ENCODE measurements around the gene RPL29. TPM values are rescaled to one million over a fixed set of nuclear protein-coding genes. Genes with fewer than 3 reads are reported as not detected.

The RPL29 gene
- total and polyA plus RNA-seq, 5 donors from 2014 or later: 1,128 to 1,661 (median 1,243) TPM

DNA sequence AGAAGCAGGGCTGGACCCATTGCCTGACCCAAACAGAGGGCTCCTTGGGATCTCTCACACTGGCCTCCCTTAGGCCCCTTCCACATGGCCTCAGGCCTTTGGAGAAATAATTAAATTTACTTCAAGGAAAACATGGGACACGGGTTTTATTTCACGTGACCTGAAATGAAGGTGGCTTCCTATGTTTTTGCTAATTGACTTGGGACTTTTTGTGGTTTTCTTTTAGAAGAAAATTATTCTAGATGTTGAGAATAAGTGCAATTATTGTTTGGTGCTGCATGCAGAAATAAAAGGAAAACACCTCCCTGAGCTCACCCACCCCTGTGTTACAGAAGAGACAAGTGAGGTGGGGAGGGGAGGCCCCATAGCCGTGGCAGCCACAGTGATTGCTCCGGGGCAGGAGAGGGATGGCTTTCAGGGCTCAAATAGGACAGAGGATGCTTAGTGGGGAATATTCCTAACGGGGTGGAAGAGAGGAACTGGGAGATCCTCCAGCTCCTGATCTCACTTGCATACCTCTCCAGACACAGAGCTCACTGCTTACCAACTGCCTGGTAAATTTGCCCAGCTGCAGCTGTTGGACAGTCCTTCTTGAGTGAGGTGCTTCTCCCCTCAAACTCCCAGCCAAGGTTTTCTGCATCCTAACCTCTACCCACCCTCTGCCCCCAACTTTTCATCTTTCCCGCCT is 29.2 kb upstream of the RPL29 start:
- Histone ChIP-seq H3K4me1 (ENCODE audit: control insufficient read depth, insufficient read depth, low read length, poor library complexity, severe bottlenecking) (no peaks in the 10 kb centered on the region), H3K27ac (ENCODE audit: insufficient read depth, low read length, poor library complexity, severe bottlenecking) (no peak overlapping the region), H3K4me3 (ENCODE audit: low read depth, low read length) (no peak overlapping the region), H3K36me3 (ENCODE audit: control insufficient read depth, insufficient read depth, low read length) (no peaks in the 10 kb centered on the region), H3K9me3 (ENCODE audit: control insufficient read depth in 2 of 2, low read length in 2 of 2) (no peaks in the 10 kb centered on the region), H3K27me3 (ENCODE audit: control insufficient read depth, insufficient read depth, low read length) (no peaks in the 10 kb centered on the region)
- Mint-ChIP-seq H3K27me3 (peaks cover 15% of the 10 kb centered on the region), H3K36me3 (no peaks in the 10 kb centered on the region), H3K9me3 (no peaks in the 10 kb centered on the region), H3K27ac (peak overlapping the region in 2 of 3 donors; percentile 15 to 69), H3K4me1 (peaks cover 0 to 12% (median 4%) of the 10 kb centered on the region in 4 donors), H3K4me3 (no peak overlapping the region)
- DNase-seq: peak in 1 of 3 donors; percentile 11
- no peak for ATAC-seq (ENCODE audit: low read depth in 2 of 2)

DNA sequence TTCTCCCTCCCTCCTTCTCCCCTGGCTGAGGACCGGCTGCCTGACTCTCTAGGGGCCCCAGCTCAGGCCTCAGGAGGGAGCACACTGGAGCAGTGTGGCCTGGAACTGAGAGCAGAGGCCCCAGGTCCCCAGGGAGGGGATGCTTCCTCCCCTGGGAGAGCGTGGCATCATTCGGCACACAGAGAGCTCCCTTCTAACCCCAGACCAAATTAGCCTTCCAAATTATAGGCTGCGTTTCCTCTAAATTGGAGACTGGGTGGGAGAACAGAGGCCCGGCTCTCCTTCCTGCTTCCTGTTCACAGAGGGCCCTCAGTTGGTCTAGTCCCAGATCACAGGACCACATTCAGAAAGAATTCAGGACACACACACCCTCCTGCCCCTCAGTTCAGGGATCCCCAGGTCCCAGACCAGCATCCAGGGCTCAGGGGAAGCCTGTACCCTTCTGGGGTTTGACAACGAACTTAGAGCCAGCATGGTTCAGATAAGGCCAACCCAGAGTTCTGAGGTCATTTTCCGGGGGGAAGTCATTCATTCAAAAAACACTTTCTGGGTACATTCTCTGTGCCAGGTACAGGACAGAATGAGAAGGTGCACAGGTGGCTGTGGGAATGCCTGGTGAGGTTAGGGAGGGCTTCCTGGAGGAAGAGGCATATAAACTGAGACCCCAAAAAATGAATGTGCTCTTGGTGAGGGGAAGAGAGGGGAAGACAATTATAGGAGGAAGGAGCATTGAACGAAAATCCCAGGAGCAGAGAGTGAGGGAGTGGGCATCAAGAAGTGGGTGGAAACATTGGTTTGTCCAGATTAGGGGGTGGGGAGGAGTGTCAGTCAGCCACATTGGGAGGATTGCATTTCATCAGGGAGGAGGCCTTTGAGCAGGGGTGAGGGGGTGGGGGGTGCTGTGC is 28.4 kb upstream of the RPL29 start:
- Histone ChIP-seq H3K27me3 (ENCODE audit: control insufficient read depth, insufficient read depth, low read length) (no peaks in the 10 kb centered on the region), H3K4me1 (ENCODE audit: control insufficient read depth, insufficient read depth, low read length, poor library complexity, severe bottlenecking) (no peaks in the 10 kb centered on the region), H3K27ac (ENCODE audit: insufficient read depth, low read length, poor library complexity, severe bottlenecking) (no peak overlapping the region), H3K9me3 (ENCODE audit: control insufficient read depth in 2 of 2, low read length in 2 of 2) (no peaks in the 10 kb centered on the region), H3K36me3 (ENCODE audit: control insufficient read depth, insufficient read depth, low read length) (no peaks in the 10 kb centered on the region), H3K4me3 (ENCODE audit: low read depth, low read length) (no peak overlapping the region)
- ATAC-seq (ENCODE audit: low read depth in 2 of 2) (no peak), DNase-seq (no peak)
- Mint-ChIP-seq H3K9me3 (no peaks in the 10 kb centered on the region), H3K36me3 (no peaks in the 10 kb centered on the region), H3K27me3 (peaks cover 8% of the 10 kb centered on the region), H3K4me3 (peak overlapping the region in 1 of 4 donors; percentile 47), H3K4me1 (peaks cover 0 to 12% (median 4%) of the 10 kb centered on the region in 4 donors), H3K27ac (peak overlapping the region in 1 of 3 donors; percentile 43)

DNA sequence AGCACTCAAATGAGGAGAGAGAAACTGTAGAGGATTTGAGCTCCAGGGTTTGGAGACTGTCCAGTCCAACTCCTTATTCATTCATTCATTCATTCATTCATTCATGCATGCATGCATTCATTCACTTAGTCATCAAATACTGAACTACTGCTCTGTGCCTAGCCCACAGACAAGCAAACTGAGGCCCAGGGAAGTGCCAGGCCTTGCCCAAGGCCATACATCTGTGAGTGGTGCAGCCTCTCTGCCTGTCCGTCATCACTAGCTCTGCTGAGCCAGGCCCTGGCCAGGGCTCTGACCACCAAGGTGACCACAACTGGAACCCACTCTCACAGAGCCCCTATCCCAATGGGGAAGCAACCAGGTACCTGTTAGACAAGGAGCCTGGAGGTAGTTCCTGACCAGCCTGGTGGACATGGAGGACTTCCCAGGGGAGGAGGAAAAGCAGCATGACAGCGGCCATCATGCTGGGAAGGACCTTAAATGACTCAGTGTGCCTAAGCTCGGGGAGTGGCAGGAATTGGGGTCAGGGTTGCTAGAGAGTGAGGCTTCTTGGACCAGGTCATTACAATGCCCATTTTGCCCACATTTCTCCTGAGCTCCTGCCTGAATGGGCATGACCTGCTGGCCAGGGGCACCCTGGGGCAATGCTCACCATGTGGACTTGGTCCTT is 27.5 kb upstream of the RPL29 start:
- ATAC-seq (ENCODE audit: low read depth in 2 of 2): no peak
- peak overlapping the region in 1 of 3 donors; percentile 31 for H3K27ac Mint-ChIP-seq

DNA sequence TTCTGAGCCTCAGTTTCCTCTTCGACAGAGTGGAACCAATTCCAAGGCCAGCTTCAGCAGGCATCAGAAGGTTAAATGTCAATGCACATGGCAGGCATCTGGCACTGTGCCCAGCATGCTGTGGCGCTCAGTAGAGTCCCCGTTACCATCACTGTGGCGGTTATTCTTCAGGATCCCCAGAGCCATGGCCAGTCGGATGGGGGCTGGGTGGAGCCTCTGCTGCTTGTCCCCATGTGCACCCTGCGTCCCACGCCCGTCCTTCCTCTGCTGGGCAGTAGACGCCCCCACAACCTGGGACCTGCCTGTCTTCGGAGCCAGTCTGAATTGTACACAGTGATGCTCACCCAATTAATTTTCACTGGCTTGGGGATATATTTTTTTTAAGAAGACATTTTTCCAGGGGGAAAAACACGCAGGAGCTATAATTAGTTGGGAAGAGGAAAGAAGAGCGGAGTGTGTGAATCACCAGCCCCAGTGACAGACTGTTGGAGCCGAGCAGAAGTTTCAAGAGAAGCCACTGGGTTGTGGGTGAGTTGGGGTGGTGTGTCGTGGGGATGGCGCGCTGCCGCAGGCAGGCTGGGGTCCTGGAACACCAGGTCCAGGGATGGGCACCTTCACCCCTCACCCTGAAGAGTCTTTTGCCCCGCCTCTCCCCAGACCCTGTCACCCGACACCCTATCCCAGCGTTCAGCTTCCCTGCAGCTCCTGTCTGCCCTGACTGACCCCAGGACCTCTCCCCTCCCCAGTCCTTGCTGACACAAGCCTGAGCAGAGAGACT is 26.8 kb upstream of the RPL29 start:
- Histone ChIP-seq H3K36me3 (ENCODE audit: control insufficient read depth, insufficient read depth, low read length) (no peaks in the 10 kb centered on the region), H3K27ac (ENCODE audit: insufficient read depth, low read length, poor library complexity, severe bottlenecking) (no peak overlapping the region), H3K4me3 (ENCODE audit: low read depth, low read length) (no peak overlapping the region), H3K4me1 (ENCODE audit: control insufficient read depth, insufficient read depth, low read length, poor library complexity, severe bottlenecking) (no peaks in the 10 kb centered on the region), H3K27me3 (ENCODE audit: control insufficient read depth, insufficient read depth, low read length) (no peaks in the 10 kb centered on the region), H3K9me3 (ENCODE audit: control insufficient read depth in 2 of 2, low read length in 2 of 2) (no peaks in the 10 kb centered on the region)
- H3K27ac Mint-ChIP-seq: peak overlapping the region in 1 of 3 donors; percentile 31
- no peak for ATAC-seq (ENCODE audit: low read depth in 2 of 2)
- H3K27me3 Mint-ChIP-seq: peaks cover 8% of the 10 kb centered on the region
- no peak for DNase-seq
- peaks cover 0 to 12% (median 4%) of the 10 kb centered on the region in 4 donors for H3K4me1 Mint-ChIP-seq
- no peaks in the 10 kb centered on the region for H3K36me3 Mint-ChIP-seq
- no peak overlapping the region for H3K4me3 Mint-ChIP-seq
- H3K9me3 Mint-ChIP-seq: no peaks in the 10 kb centered on the region

More for the DNA sequence above, 27.5 kb upstream of the RPL29 start:
- Mint-ChIP-seq H3K4me1 (peaks cover 0 to 12% (median 4%) of the 10 kb centered on the region in 4 donors), H3K4me3 (no peak overlapping the region), H3K9me3 (no peaks in the 10 kb centered on the region), H3K27me3 (peaks cover 8% of the 10 kb centered on the region), H3K36me3 (no peaks in the 10 kb centered on the region)
- no peak overlapping the region for H3K27ac ChIP-seq (ENCODE audit: insufficient read depth, low read length, poor library complexity, severe bottlenecking)
- no peak overlapping the region for H3K4me3 ChIP-seq (ENCODE audit: low read depth, low read length)
- H3K27me3 ChIP-seq (ENCODE audit: control insufficient read depth, insufficient read depth, low read length): no peaks in the 10 kb centered on the region
- no peak for DNase-seq
- H3K4me1 ChIP-seq (ENCODE audit: control insufficient read depth, insufficient read depth, low read length, poor library complexity, severe bottlenecking): no peaks in the 10 kb centered on the region
- no peaks in the 10 kb centered on the region for H3K36me3 ChIP-seq (ENCODE audit: control insufficient read depth, insufficient read depth, low read length)
- H3K9me3 ChIP-seq (ENCODE audit: control insufficient read depth in 2 of 2, low read length in 2 of 2): no peaks in the 10 kb centered on the region

DNA sequence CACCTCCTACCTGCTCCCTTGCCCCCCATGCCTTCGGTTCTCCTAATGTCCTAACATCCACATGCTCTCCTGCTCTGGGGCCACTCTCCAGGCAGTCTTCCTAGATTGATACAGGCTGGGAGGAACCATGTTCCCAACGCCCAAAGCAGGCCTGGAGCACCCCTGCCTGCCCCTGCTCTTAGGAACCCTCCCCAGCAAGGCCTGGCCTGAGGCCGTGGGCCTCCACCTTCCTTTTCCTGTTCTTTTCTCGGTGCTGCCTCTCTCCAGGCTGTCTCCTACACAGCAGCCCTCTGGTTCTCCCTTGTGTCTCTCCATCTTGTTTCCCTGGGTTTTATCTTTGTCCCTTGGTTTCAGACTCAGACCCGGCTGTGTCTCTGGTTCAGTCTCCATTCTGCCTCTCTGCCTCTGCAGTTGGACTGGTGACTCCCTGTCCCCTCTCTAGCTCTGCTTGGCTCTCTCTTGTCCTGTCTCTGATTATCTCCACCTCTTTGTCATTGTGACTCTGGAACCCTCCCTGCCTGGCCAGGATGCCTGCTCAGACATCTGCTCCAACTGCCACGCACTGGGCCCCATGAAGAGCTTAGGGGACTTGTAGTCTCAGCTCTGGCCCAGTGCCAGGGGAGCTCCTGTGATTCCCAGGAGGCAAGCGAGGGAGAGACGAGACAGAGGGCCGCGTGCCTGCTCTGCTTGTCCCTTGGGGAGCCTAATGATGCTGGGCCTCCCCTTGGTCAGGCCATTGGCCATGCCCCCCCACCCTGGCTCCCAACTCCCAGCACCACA is 26.0 kb upstream of the RPL29 start:
- H3K27ac Mint-ChIP-seq: peak overlapping the region in 1 of 3 donors; percentile 62

DNA sequence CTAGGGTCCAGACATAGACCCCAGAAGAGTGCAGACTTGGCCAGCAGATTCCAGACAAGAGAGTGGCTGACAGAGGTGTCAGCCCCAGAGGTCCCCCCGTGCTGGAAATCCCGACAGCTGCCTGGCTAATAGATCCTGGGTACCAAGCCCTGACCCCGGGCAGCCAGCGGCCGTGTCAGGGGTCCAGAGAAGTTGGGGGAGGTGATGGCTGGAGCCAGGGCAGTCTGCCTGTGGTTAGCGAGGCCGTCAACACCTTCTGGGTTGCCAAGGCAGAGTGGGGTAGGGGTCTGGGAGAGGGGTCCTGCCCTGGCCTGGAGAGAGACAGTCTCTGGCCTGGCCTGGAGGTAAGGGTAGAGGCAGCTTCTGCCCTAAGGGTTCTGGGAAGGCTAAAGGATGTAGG is 25.1 kb upstream of the RPL29 start:
- Mint-ChIP-seq H3K9me3 (no peaks in the 10 kb centered on the region), H3K27me3 (peaks cover 1% of the 10 kb centered on the region), H3K4me1 (peaks cover 0 to 7% (median 1%) of the 10 kb centered on the region in 4 donors), H3K27ac (no peak overlapping the region), H3K4me3 (no peak overlapping the region), H3K36me3 (no peaks in the 10 kb centered on the region)
- Histone ChIP-seq H3K36me3 (ENCODE audit: control insufficient read depth, insufficient read depth, low read length) (no peaks in the 10 kb centered on the region), H3K27me3 (ENCODE audit: control insufficient read depth, insufficient read depth, low read length) (no peaks in the 10 kb centered on the region), H3K27ac (ENCODE audit: insufficient read depth, low read length, poor library complexity, severe bottlenecking) (no peak overlapping the region), H3K9me3 (ENCODE audit: control insufficient read depth in 2 of 2, low read length in 2 of 2) (no peaks in the 10 kb centered on the region), H3K4me1 (ENCODE audit: control insufficient read depth, insufficient read depth, low read length, poor library complexity, severe bottlenecking) (no peaks in the 10 kb centered on the region), H3K4me3 (ENCODE audit: low read depth, low read length) (no peak overlapping the region)
- DNase-seq: no peak
- ATAC-seq (ENCODE audit: low read depth in 2 of 2): no peak

More for the DNA sequence above, 26.0 kb upstream of the RPL29 start:
- Histone ChIP-seq H3K27me3 (ENCODE audit: control insufficient read depth, insufficient read depth, low read length) (no peaks in the 10 kb centered on the region), H3K27ac (ENCODE audit: insufficient read depth, low read length, poor library complexity, severe bottlenecking) (no peak overlapping the region), H3K4me3 (ENCODE audit: low read depth, low read length) (no peak overlapping the region), H3K36me3 (ENCODE audit: control insufficient read depth, insufficient read depth, low read length) (no peaks in the 10 kb centered on the region), H3K9me3 (ENCODE audit: control insufficient read depth in 2 of 2, low read length in 2 of 2) (no peaks in the 10 kb centered on the region), H3K4me1 (ENCODE audit: control insufficient read depth, insufficient read depth, low read length, poor library complexity, severe bottlenecking) (no peaks in the 10 kb centered on the region)
- H3K27me3 Mint-ChIP-seq: peaks cover 8% of the 10 kb centered on the region
- no peaks in the 10 kb centered on the region for H3K36me3 Mint-ChIP-seq
- no peak for DNase-seq
- no peak for ATAC-seq (ENCODE audit: low read depth in 2 of 2)
- peaks cover 0 to 12% (median 4%) of the 10 kb centered on the region in 4 donors for H3K4me1 Mint-ChIP-seq
- no peaks in the 10 kb centered on the region for H3K9me3 Mint-ChIP-seq
- H3K4me3 Mint-ChIP-seq: no peak overlapping the region
